HepG2 (cell line): ENCODE results near the gene KCTD19. TPM values are rescaled to one million over a fixed set of nuclear protein-coding genes. Genes with fewer than 3 reads are reported as not detected.

Experiments
- CREM ChIP-seq, 2 experiments: sonication (generic) in 1 of 2; formaldehyde crosslinking in 1 of 2; IDR thresholded peaks; 2 replicates each; pipeline versions ENCODE4 v1.4.0 to v1.6.1; 2016 to 2020; ENCODE audit warnings: antibody characterized with exemption in 1 of 2, mild to moderate bottlenecking in 1 of 2, missing genetic modification reagents in 1 of 2
- DNMT3B ChIP-seq: conservative IDR thresholded peaks from 2 replicates; pipeline ENCODE4 v1.6.1; 2016; ENCODE audit warnings: missing biosample characterization, control low read depth
- JUNB ChIP-seq: sonication (generic); formaldehyde crosslinking; IDR thresholded peaks from 2 replicates; pipeline ENCODE4 v1.8.0; 2022; ENCODE audit warnings: missing genetic modification reagents, mild to moderate bottlenecking, borderline replicate concordance
- PHB2 ChIP-seq: fragments of 450-650 bp; IDR thresholded peaks from 2 replicates; pipeline ENCODE4 v1.6.1; 2018; ENCODE audit not compliant: partially characterized antibody
- POLR2AphosphoS5 ChIP-seq: IDR thresholded peaks from 2 replicates; pipeline ENCODE4 v1.6.1; 2012; ENCODE audit warnings: low read depth, low read length
- SNAI1 ChIP-seq: sonication (generic); formaldehyde crosslinking; IDR thresholded peaks from 2 replicates; pipeline ENCODE4 v1.5.0; 2020; ENCODE audit warnings: mild to moderate bottlenecking, missing genetic modification reagents, borderline replicate concordance
- ZBTB38 ChIP-seq: sonication (generic); formaldehyde crosslinking; IDR thresholded peaks from 2 replicates; pipeline ENCODE4 v1.5.1; 2020; ENCODE audit warnings: mild to moderate bottlenecking, missing genetic modification reagents
- ZFX ChIP-seq: sonication (generic); formaldehyde crosslinking; IDR thresholded peaks from 2 replicates; pipeline ENCODE4 v1.4.0; 2020; ENCODE audit warnings: mild to moderate bottlenecking, low read depth, missing genetic modification reagents, moderate library complexity
- ZMAT5 ChIP-seq: sonication (generic); formaldehyde crosslinking; IDR thresholded peaks from 2 replicates; pipeline ENCODE4 v1.5.0; 2020; ENCODE audit warnings: mild to moderate bottlenecking, low read depth, missing genetic modification reagents, borderline replicate concordance
- ZNF142 ChIP-seq: sonication (generic); formaldehyde crosslinking; IDR thresholded peaks from 2 replicates; pipeline ENCODE4 v1.4.0; 2020; ENCODE audit warnings: missing genetic modification reagents
- ZNF160 ChIP-seq: sonication (generic); formaldehyde crosslinking; IDR thresholded peaks from 2 replicates; pipeline ENCODE4 v1.8.0; 2022; ENCODE audit warnings: mild to moderate bottlenecking, inconsistent platforms, missing genetic modification reagents
- ZNF207 ChIP-seq: fragments of 450-650 bp; IDR thresholded peaks from 2 replicates; pipeline ENCODE4 v1.6.1; 2016; ENCODE audit warnings: antibody characterized with exemption, borderline replicate concordance
- ZNF224 ChIP-seq: sonication (generic); formaldehyde crosslinking; IDR thresholded peaks from 2 replicates; pipeline ENCODE4 v1.5.0; 2020; ENCODE audit warnings: mild to moderate bottlenecking, missing genetic modification reagents
- ZNF414 ChIP-seq: sonication (generic); formaldehyde crosslinking; IDR thresholded peaks from 2 replicates; pipeline ENCODE4 v1.5.0; 2020; ENCODE audit warnings: missing genetic modification reagents
- ZNF530 ChIP-seq: sonication (generic); formaldehyde crosslinking; IDR thresholded peaks from 2 replicates; pipeline ENCODE4 v1.5.0; 2020; ENCODE audit warnings: low read depth, mild to moderate bottlenecking, missing genetic modification reagents
- ZNF570 ChIP-seq: sonication (generic); formaldehyde crosslinking; IDR thresholded peaks from 2 replicates; pipeline ENCODE4 v1.4.0; 2020; ENCODE audit warnings: mild to moderate bottlenecking, missing genetic modification reagents, borderline replicate concordance
- ZNF577 ChIP-seq: sonication (generic); formaldehyde crosslinking; IDR thresholded peaks from 2 replicates; pipeline ENCODE4 v1.4.0; 2020; ENCODE audit warnings: mild to moderate bottlenecking, low read depth, missing genetic modification reagents, borderline replicate concordance
- polyA plus RNA-seq, 8 experiments: library from polyadenylated mRNA; depleted of rRNA in 3 of 8; stranded (reverse) in 7 of 8; unstranded in 1 of 8; fragments of >200 nt; fragmentation: Illumina TruSeq in 4 of 8; extraction: Trizol in 4 of 8; gene quantifications; 2 replicates each; pipeline versions ENCODE4 v1.2.1 to v1.2.3, GENCODE V29; 2011 to 2016; ENCODE audit warnings: low read depth in 4 of 8, missing spikeins in 1 of 8, mixed read lengths in 1 of 8; ENCODE audit not compliant: insufficient read depth in 1 of 8
- total RNA-seq, 5 experiments: library from RNA; depleted of rRNA; stranded (reverse); fragments of >200 nt; fragmentation: Illumina TruSeq; extraction: Trizol; gene quantifications; 2 replicates each; pipeline ENCODE4 v1.2.3, GENCODE V29; 2016; ENCODE audit warnings: low read depth in 1 of 5
- TF ChIP-seq, protein P1 (sequence below): sonication (generic); formaldehyde crosslinking; IDR thresholded peaks from 2 replicates; pipeline ENCODE4 v1.4.0; 2020; ENCODE audit warnings: missing genetic modification reagents
- TF ChIP-seq, protein P2 (sequence below): sonication (generic); formaldehyde crosslinking; IDR thresholded peaks from 2 replicates; pipeline ENCODE4 v1.4.0; 2020; ENCODE audit warnings: missing genetic modification reagents

Gene KCTD19
- total and polyA plus RNA-seq, 2 of the 13 experiments (the other 11 are each of a cell fraction or from before 2014, with no cell fraction given) = not detected

GRCh38 chr16:67247192-67248072 lies 79.1 kb downstream of the KCTD19 start, which contains the start of gene FHOD1 (continued):
- TF ChIP-seq ZNF142 (CRISPR knock-in tag) = peak; percentile 95
- TF ChIP-seq, protein P1, sequence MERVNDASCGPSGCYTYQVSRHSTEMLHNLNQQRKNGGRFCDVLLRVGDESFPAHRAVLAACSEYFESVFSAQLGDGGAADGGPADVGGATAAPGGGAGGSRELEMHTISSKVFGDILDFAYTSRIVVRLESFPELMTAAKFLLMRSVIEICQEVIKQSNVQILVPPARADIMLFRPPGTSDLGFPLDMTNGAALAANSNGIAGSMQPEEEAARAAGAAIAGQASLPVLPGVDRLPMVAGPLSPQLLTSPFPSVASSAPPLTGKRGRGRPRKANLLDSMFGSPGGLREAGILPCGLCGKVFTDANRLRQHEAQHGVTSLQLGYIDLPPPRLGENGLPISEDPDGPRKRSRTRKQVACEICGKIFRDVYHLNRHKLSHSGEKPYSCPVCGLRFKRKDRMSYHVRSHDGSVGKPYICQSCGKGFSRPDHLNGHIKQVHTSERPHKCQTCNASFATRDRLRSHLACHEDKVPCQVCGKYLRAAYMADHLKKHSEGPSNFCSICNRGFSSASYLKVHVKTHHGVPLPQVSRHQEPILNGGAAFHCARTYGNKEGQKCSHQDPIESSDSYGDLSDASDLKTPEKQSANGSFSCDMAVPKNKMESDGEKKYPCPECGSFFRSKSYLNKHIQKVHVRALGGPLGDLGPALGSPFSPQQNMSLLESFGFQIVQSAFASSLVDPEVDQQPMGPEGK (CRISPR knock-in tag) = peak; percentile 31; the same call in 1 of the 2 replicates
- TF ChIP-seq ZNF530 (CRISPR knock-in tag) = no peak
- TF ChIP-seq ZNF207 = no peak
- no peak for TF ChIP-seq ZNF570
- no peak for TF ChIP-seq ZMAT5 (CRISPR knock-in tag)
- TF ChIP-seq POLR2AphosphoS5 = peak; percentile 58; the same call in 1 of the 2 replicates
- 0 out of 2 replicates have a peak, but pooled peaks have one; percentile 5 for TF ChIP-seq SNAI1 (CRISPR knock-in tag)
- TF ChIP-seq JUNB (CRISPR knock-in tag) = no peak
- no peak for TF ChIP-seq PHB2
- no peak for TF ChIP-seq ZNF414
- no peak for TF ChIP-seq ZNF160 (CRISPR knock-in tag)
- no peak for TF ChIP-seq ZNF577 (CRISPR knock-in tag)
- no peak for TF ChIP-seq CREM (IDR thresholded peaks at IDR 0.05)
- no peak for TF ChIP-seq CREM (CRISPR knock-in tag; IDR thresholded peaks at IDR 0.05)
- TF ChIP-seq ZFX (CRISPR knock-in tag) = peak; percentile 90
- peak; percentile 81; the same call in 1 of the 2 replicates for TF ChIP-seq ZNF224 (CRISPR knock-in tag)
- TF ChIP-seq ZBTB38 = no peak
- TF ChIP-seq DNMT3B = no peak
- TF ChIP-seq, protein P2, sequence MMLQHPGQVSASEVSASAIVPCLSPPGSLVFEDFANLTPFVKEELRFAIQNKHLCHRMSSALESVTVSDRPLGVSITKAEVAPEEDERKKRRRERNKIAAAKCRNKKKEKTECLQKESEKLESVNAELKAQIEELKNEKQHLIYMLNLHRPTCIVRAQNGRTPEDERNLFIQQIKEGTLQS (CRISPR knock-in tag) = 0 out of 2 replicates have a peak, but pooled peaks have one; percentile 52
